BLaER1 (cell line): Measurements from ENCODE around the gene EIF2B1.

Source experiments
- H3K27ac ChIP-seq: shearing (Covaris generic); formaldehyde crosslinking; 2 replicates; pipeline ENCODE4 v1.8.1; 2022
- H3K27me3 ChIP-seq: shearing (Covaris generic); formaldehyde crosslinking; 2 replicates; pipeline ENCODE4 v1.8.1; 2022
- H3K36me3 ChIP-seq: shearing (Covaris generic); formaldehyde crosslinking; 2 replicates; pipeline ENCODE4 v1.8.1; 2022
- H3K4me1 ChIP-seq: shearing (Covaris generic); formaldehyde crosslinking; 2 replicates; pipeline ENCODE4 v1.8.1; 2022
- H3K4me2 ChIP-seq: shearing (Covaris generic); formaldehyde crosslinking; 2 replicates; pipeline ENCODE4 v1.8.1; 2022
- H3K4me3 ChIP-seq: shearing (Covaris generic); formaldehyde crosslinking; 2 replicates; pipeline ENCODE4 v1.8.1; 2022
- H3K9ac ChIP-seq: shearing (Covaris generic); formaldehyde crosslinking; 2 replicates; pipeline ENCODE4 v1.8.1; 2022
- H3K9me3 ChIP-seq: shearing (Covaris generic); formaldehyde crosslinking; 2 replicates; pipeline ENCODE4 v1.8.1; 2022
- H4K20me1 ChIP-seq: shearing (Covaris generic); formaldehyde crosslinking; 2 replicates; pipeline ENCODE4 v1.8.1; 2022
- Cebpa-rat ChIP-seq: shearing (Covaris generic); IDR thresholded peaks from 2 replicates; pipeline ENCODE4 v1.8.1; 2022

The EIF2B1 gene

DNA sequence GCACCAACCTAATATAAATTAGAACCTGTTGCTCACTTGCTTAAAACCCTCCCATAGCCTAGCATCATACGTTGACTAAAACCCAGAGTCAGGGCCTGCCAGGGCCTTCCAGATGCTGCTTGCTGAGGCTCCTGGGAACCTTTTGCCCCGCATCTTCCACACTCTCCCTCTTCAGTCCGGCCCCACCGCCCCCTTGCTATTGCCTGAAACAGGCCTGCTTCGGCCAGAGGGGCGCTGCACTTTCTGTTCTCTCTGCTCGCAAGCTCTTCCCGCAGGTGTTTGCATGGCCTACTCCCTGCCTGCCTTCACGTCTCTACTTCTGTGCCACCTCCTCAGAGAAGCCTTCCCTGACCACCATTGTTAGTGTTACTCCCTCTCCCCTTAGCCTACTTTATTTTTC lies 23.7 kb upstream of the EIF2B1 start:
- H3K4me3 ChIP-seq, result no peak overlapping the region
- H3K4me1 ChIP-seq, result no peaks in the 10 kb centered on the region
- TF ChIP-seq Cebpa-rat, result no peak
- H3K4me2 ChIP-seq, result no peak overlapping the region
- no peak overlapping the region for H3K27ac ChIP-seq
- no peaks in the 10 kb centered on the region for H3K27me3 ChIP-seq
- peaks cover 83% of the 10 kb centered on the region for H3K36me3 ChIP-seq
- H4K20me1 ChIP-seq, result no peaks in the 10 kb centered on the region
- H3K9me3 ChIP-seq, result no peaks in the 10 kb centered on the region
- H3K9ac ChIP-seq, result no peak overlapping the region

DNA sequence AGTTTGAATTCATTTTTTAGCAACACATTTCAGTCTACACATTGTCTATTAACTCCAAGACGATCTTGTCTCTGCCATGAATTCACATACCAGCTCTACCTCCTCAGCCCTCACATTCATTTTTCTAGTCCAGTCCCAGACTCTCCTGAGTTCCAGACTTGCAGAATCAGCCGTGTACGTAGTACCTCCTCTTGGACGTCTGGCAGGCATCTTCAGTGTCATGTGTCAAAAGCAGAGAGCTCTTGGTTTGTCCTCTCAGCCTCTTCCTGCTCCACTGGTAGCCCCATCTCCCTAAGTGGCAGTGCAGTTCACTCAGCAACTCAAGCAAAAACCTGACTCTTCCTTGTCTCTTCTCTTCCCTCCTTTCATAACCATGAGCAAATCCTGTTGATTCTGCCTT lies 22.9 kb upstream of the EIF2B1 start:
- Histone ChIP-seq H3K4me1 (no peaks in the 10 kb centered on the region), H3K9me3 (no peaks in the 10 kb centered on the region), H3K9ac (no peak overlapping the region), H3K4me3 (no peak overlapping the region), H3K36me3 (peaks cover 87% of the 10 kb centered on the region), H3K27me3 (no peaks in the 10 kb centered on the region), H4K20me1 (no peaks in the 10 kb centered on the region), H3K27ac (no peak overlapping the region), H3K4me2 (no peak overlapping the region)
- TF ChIP-seq Cebpa-rat, result no peak

DNA sequence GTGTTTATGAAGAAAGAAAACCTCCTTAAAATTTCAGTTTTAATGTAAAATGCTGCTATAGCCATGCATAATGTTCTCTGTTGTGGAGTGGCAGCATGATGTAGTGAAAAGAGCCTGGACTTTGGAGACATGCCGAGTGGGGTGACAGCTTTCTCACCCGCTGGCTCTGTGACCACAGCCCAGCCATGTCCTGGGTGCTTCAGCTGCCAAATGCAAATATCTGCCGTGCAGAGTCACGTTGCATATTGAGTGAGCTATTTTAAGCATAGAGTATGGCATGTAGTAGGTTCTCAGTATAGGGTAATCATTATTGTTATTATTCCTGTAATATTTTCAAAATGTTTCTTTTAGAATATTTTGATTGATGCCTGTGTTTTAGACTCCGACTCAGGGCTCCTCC lies 21.9 kb upstream of the EIF2B1 start:
- H3K9me3 ChIP-seq, result no peaks in the 10 kb centered on the region
- peaks cover 90% of the 10 kb centered on the region for H3K36me3 ChIP-seq
- no peak overlapping the region for H3K4me2 ChIP-seq

DNA sequence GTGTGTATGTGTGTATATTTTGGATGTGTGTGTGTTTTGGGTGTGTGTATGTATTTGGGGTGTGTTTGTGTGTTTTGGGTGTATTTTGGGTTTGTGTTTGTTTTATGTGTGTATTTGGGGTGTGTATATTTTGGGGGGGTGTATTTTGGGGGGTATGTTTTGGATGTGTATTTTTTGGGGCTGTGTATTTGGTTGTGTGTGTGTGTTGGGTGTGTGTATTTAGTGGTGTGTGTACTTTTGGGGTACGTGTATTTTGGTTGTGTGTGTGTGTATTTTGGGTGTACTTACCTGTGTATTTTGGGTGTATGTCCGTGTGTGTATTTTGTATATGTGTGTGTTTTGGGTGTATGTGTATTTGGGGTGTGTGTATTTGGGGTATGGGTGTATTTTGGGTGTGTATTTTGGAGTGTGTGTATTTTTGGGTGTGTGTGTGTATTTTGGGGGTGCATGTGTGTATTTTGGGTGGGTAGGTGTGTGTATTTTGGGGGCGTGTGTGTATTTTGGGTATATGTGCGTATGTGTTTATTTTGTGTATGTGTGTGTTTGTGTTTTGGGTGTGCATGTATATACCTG lies 20.7 kb upstream of the EIF2B1 start:
- Histone ChIP-seq H3K4me3 (no peak overlapping the region), H3K4me2 (no peak overlapping the region), H3K4me1 (no peaks in the 10 kb centered on the region), H4K20me1 (no peaks in the 10 kb centered on the region), H3K27me3 (no peaks in the 10 kb centered on the region), H3K9ac (no peak overlapping the region), H3K36me3 (peaks cover 90% of the 10 kb centered on the region), H3K27ac (no peak overlapping the region), H3K9me3 (no peaks in the 10 kb centered on the region)
- TF ChIP-seq Cebpa-rat, result no peak

More for the DNA sequence above, 21.9 kb upstream of the EIF2B1 start:
- H3K27ac ChIP-seq, result no peak overlapping the region
- no peak for TF ChIP-seq Cebpa-rat
- H3K27me3 ChIP-seq, result no peaks in the 10 kb centered on the region
- no peaks in the 10 kb centered on the region for H4K20me1 ChIP-seq
- no peak overlapping the region for H3K4me3 ChIP-seq
- no peak overlapping the region for H3K9ac ChIP-seq
- H3K4me1 ChIP-seq, result no peaks in the 10 kb centered on the region

DNA sequence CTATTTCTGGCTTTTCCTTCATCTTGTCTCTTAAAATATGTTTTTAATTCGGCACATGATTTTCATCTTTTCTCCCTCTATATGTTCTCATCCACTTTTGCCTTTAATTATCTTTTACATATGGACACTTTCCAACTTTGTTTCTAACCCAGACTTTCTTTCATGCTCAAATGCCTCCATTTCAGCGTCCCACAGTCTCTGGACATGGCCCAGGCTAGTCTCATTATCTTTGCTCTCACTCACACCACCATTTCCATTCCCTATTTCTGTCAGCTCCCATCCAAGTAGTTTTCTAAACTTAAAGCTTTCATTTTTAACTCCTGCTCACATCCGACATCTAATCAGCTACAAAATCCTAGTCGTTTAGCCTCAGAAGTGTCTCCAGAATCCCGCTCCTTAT lies 14.9 kb upstream of the EIF2B1 start:
- Histone ChIP-seq H3K27ac (no peak overlapping the region), H3K9me3 (no peaks in the 10 kb centered on the region), H3K36me3 (peaks cover 95% of the 10 kb centered on the region), H4K20me1 (no peaks in the 10 kb centered on the region), H3K9ac (no peak overlapping the region), H3K4me1 (no peaks in the 10 kb centered on the region), H3K4me3 (no peak overlapping the region), H3K4me2 (no peak overlapping the region), H3K27me3 (no peaks in the 10 kb centered on the region)
- no peak for TF ChIP-seq Cebpa-rat

DNA sequence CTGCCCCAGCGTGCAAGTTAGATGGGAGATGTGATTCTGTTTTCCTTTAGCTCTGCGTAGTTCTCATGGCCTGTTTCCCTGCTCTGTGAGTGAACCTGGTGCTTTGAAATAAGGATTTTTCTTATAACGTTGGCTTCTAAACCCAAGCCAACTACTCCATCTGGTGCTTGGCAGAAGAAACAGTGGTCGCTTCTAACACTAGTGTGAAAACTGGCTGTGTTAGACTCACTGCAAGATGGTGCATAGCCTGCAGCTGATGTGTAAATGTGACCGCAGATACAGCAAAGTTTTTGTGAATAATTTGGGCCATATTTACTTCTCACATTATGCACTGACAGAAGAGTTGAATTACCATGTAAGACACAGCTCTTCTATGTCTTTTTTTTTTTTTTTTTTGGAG lies 12.4 kb upstream of the EIF2B1 start:
- 0 out of 2 replicates have a peak, but pooled peaks cover 3% of the 10 kb centered on the region for H4K20me1 ChIP-seq
- no peaks in the 10 kb centered on the region for H3K9me3 ChIP-seq
- peaks cover 94% of the 10 kb centered on the region for H3K36me3 ChIP-seq
- no peak for TF ChIP-seq Cebpa-rat
- no peaks in the 10 kb centered on the region for H3K27me3 ChIP-seq
- no peak overlapping the region for H3K27ac ChIP-seq
- H3K4me3 ChIP-seq, result no peak overlapping the region
- no peaks in the 10 kb centered on the region for H3K4me1 ChIP-seq
- H3K9ac ChIP-seq, result no peak overlapping the region
- no peak overlapping the region for H3K4me2 ChIP-seq

DNA sequence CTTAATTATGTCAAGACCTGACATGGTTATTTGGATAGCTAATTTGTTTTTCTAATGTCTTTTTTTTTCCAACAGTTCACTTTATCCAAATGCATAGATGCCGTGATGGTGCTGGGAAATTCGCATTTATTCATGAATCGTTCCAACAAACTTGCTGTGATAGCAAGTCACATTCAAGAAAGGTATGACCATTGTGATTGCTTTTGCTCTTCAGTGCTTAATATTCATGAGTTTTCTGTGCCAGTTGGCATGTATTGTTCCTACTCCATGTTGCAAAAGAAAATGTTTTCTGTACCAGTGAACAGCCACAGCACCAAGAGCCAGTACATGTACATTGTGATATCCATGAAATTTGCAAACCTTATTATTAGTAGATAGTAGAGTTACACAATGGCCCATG lies 11.9 kb upstream of the EIF2B1 start:
- TF ChIP-seq Cebpa-rat, result no peak
- Histone ChIP-seq H3K9ac (no peak overlapping the region), H3K4me3 (no peak overlapping the region), H3K36me3 (peaks cover 93% of the 10 kb centered on the region), H3K4me2 (no peak overlapping the region), H3K4me1 (no peaks in the 10 kb centered on the region), H3K9me3 (no peaks in the 10 kb centered on the region), H4K20me1 (0 out of 2 replicates have a peak, but pooled peaks cover 3% of the 10 kb centered on the region), H3K27ac (no peak overlapping the region), H3K27me3 (no peaks in the 10 kb centered on the region)

DNA sequence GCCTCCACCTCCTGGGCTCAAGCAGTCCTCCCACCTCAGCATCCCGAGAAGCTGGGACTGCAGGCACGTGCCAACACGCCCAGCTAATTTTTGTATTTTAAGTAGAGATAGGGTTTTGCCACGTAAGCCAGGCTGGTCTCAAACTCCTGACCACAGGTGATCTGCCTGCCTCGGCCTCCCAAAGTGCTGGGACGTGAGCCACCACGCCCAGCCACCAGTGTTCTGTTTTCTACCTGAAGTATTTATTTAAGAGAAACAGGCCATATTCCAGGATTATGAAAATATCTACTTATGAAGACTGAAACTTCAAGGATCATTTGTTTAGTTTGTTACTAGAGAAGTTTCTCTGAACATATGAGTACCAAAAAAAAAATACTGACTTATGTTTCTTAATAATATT lies 10.4 kb upstream of the EIF2B1 start:
- H3K27ac ChIP-seq, result no peak overlapping the region
- 0 out of 2 replicates have a peak, but pooled peaks cover 3% of the 10 kb centered on the region for H4K20me1 ChIP-seq
- H3K9ac ChIP-seq, result no peak overlapping the region
- H3K27me3 ChIP-seq, result no peaks in the 10 kb centered on the region
- peaks cover 90% of the 10 kb centered on the region for H3K36me3 ChIP-seq
- no peaks in the 10 kb centered on the region for H3K4me1 ChIP-seq
- no peak for TF ChIP-seq Cebpa-rat
- H3K4me2 ChIP-seq, result no peak overlapping the region
- no peaks in the 10 kb centered on the region for H3K9me3 ChIP-seq
- H3K4me3 ChIP-seq, result no peak overlapping the region

DNA sequence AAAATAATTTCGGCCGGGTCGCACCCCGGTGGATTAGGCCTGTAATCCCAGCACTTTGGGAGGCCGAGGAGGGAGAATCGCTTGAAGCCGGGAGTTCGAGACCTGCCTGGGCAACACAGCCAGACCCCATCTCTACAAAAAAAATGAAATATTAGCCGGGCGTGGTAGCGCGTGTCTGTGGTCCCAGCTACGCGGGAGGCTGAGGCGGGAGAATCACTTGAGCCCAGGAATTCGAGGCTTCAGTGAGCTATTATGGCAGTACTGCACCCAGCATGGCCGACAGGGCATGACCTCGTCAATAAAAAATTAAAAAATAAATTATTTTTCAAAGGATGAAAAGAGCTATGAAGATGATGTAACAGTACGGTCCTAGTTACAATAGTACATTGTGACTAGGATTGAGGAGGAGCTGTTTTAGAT lies 666 bp upstream of the EIF2B1 start:
- peak overlapping the region; percentile 95 for H3K4me2 ChIP-seq
- no peaks in the 10 kb centered on the region for H3K9me3 ChIP-seq
- H4K20me1 ChIP-seq, result no peaks in the 10 kb centered on the region; the same call in 1 of the 2 replicates
- peaks cover 31% of the 10 kb centered on the region for H3K36me3 ChIP-seq
- peak overlapping the region; percentile 86 for H3K27ac ChIP-seq
- no peaks in the 10 kb centered on the region for H3K27me3 ChIP-seq
- H3K9ac ChIP-seq, result peak overlapping the region; percentile 93
- H3K4me3 ChIP-seq, result peak overlapping the region; percentile 90
- H3K4me1 ChIP-seq, result peaks cover 20% of the 10 kb centered on the region
- no peak for TF ChIP-seq Cebpa-rat

DNA sequence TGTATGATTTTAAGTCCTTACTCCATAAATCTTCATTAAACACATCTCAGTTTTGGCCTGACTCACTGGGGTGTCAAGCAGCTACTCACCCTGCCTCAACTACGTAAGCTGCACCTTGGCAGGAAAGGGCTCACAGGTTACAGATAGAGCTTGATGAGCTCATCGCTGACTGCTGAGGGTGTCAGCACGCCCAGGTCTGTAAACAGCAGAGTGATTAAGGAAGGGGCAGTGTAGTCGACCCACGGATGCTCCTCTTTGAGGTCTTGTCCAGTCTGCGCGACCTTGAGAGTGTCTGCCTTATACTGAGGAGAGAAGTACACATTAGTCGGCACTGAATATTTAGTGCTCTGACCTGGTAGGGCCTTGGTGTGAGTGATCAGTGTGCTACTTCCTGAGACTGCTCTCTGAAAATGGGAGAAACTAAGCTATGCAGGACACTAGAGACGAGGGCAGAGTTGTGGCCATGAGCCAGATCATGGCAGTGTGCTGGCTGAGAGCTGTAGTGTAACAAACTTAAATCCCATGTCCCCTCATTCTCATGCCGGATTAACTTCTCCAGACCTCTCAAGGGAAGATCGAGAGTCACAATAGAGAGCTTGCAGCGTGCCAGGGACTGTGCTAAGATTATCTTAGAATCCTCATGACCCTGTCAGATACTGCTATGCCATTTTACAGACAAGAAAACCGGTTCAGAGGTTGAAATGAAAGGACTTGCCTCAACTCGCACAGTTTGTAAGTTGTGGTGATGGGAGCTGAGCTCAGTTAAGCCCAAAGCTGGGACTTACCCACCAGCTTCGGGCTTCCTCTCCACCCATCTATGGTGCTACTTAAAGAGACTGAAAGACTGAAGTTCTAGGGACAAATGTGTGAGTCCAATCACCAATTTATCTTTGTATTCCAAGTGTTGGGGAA lies 11.6 kb downstream of the EIF2B1 start:
- Histone ChIP-seq H3K9ac (0 out of 2 replicates have a peak overlapping the region, but pooled peaks have one; percentile 2), H3K27ac (no peak overlapping the region), H3K27me3 (no peaks in the 10 kb centered on the region)

More for the DNA sequence above, 11.6 kb downstream of the EIF2B1 start:
- no peak for TF ChIP-seq Cebpa-rat
- H3K4me1 ChIP-seq, result no peaks in the 10 kb centered on the region
- H3K36me3 ChIP-seq, result peaks cover 97% of the 10 kb centered on the region
- no peaks in the 10 kb centered on the region for H3K9me3 ChIP-seq
- peaks cover 64% of the 10 kb centered on the region for H4K20me1 ChIP-seq
- H3K4me2 ChIP-seq, result no peak overlapping the region
- no peak overlapping the region for H3K4me3 ChIP-seq
